GOT3 (cell line): ENCODE results near the gene PPP1R27.

Experiments
- DNase-seq: peaks from one replicate; lab custom pipeline; 2025; ENCODE audit warnings: mixed read lengths; lab: John Stamatoyannopoulos, UW

Gene PPP1R27

DNA sequence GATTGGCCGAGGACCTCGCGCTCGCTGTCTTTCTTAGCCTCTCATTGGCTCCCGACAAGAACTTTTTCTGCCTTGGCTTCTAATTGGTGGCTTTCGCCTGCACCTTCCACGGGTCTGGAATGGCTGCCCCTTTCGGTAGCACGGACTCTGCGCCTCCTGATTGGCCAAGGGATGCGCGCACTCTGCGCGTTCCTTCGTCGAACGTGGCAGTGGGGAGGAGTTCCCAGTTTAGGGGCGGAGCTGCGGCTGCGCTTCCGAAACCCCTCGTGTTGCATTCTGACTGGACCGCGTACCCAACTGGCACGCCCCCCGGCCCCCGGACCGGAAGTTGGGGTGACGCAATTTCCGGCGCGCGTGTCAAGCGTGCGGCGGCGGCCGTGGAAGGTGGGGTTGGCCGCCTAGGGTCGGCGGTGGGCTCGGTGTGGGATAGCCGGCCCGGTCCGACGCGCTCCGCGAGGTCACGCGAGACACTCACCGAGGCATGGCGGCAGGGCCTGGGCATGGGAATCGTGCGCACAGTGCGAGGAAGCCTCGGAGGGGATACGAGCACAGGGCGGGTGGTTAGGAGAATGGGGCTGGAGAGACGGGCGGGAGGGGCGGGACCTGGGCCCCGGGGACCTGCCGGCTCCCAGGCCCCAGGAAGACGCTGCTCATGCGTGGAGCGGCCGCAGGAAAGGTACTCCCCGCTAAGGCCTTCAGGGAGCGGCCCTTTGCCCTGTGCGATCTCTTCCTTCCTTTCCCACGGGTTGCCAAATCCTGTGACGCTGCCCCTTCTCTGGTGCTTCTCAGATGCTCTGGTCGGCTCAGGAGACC, 26.1 kb upstream of the PPP1R27 start:
- peak; percentile 97 for DNase-seq

DNA sequence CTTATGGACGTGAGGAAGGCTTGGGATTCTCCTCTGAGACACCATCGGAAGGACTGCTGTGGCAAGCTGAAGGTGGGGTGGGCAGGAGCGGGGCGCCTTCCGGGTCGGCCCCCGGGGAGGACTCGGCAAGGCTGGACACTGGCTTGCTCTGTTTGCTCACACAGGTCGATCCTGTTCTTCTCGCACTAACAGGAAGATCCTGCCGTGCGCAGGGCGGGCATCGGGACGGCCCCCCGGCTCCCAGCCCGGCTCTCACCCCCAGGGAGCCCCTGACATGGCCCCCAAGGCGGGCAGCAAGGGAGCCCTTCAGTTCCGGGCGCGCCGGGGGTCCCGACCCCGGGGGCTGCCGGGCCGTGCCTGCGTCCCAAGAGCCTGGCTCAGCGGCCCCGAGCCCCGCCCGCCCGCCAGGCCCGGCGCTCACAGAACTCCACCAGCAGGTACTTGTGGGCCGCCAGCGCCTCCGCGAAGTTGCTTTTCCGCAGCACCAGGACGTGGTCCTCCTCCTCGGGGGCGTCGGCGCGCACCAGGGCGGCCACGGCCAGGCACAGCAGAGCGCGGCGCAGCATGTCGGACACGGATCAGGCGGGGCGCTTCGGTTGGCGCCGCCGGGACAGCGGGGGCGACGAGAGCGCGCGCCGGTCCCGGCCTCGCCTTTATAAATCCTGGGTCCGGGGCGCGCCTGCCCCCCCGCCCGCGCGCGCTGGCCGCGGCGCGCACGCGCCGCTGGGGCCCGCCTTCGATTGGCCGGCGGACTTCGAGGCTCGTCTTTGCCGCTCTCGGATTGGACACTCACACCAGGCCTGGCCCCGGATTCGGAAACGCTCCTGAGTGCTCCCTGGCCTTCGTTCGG, 25.3 kb upstream of the PPP1R27 start, which contains the start of gene P4HB:
Gene P4HB, minus strand, starts transcription at position 630 of the 850 bp plus-strand sequence. Its CDS starts 64 bp downstream, at position 566.
- no peak for DNase-seq

GRCh38 chr17:81858967-81859905, 24.4 kb upstream of the PPP1R27 start:
- DNase-seq, result no peak

- no peak for DNase-seq
Observed at GRCh38 chr17:81858170-81858966, 23.5 kb upstream of the PPP1R27 start.

GRCh38 chr17:81854974-81855774, 20.3 kb upstream of the PPP1R27 start:
- no peak for DNase-seq

GRCh38 chr17:81852237-81852636, 17.4 kb upstream of the PPP1R27 start:
- DNase-seq, result no peak

DNA sequence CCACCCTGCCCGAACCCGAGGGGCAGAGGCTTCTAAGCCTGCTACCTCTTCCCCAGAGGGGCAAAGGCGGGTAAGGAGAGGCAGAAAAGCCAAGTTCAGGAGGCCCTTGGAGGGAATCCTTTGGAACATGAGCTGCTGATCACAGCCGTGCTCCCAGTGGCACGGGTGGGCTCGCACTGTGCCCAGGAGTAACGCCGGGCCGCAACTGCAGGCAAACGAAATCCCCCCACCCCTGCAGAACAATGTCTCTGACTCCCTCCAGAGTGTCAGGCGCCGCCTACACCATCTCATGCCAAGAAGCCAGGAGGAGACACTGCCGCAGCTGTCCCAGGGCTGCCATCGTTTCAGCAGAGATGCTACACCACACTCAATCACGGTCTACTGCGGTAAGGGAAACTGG, 16.6 kb upstream of the PPP1R27 start:
- DNase-seq, result no peak

DNA sequence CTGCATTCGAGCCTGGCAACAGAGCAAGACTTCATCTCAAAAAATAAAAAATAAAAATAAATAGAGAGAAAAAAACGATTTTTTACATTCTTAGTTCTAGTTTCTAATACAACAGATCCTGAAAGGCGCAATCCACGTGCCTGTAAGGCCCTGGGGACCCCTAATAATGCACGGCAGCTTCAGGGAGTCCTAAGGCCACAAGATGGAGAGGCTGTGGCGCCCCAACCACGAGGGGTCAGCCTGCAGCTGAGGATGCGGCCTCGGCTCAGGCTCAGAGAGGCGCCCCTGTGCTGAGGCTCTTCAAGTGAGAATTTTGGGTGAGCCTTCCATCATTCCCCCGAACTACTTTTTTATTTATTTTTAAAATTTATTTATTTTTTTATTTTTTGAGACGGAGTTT, 14.6 kb upstream of the PPP1R27 start:
- DNase-seq, result no peak

DNA sequence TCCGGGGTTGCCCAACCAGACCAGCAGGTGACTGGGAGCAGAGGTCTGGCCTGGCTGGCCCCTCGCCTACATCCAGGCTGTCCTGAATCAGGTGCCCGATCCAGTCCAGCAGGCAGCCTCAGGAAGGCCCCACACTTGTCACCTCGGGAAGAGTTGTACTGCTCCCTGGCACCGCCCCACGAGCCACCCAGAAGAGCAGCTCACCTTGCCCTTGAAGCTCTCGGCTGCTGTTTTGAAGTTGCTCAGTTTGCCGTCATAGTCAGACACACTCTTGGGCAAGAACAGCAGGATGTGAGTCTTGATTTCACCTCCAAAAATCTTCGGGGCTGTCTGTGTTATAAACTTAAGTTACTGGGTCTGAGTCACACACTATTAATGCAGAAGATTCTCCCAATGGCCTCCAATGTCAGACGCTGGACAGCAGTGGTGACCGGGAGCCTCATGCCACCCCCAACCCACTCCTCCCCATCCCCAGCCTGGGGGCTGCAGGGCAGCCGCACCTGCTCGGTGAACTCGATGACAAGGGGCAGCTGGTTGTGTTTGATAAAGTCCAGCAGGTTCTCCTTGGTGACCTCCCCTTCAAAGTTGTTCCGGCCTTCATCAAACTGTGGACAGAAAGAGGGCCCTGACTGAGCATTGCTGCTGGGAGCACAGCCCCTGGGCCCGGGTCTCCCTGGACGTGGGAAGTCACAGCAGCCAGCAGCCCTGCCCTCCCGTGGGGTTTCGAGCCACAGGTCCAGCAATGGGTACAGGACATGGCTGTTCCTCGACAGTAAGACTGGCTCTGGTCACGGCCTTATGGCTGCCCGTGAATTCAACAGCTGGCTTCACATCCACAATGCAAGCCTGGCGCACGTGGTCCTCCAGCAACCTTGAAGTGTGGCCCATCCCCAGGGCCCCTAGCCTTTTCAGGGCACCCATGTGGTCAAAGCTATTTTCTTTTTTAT, 12.2 kb upstream of the PPP1R27 start:
- no peak for DNase-seq

- no peak for DNase-seq
Observed at GRCh38 chr17:81845881-81846742, 11.3 kb upstream of the PPP1R27 start.

DNA sequence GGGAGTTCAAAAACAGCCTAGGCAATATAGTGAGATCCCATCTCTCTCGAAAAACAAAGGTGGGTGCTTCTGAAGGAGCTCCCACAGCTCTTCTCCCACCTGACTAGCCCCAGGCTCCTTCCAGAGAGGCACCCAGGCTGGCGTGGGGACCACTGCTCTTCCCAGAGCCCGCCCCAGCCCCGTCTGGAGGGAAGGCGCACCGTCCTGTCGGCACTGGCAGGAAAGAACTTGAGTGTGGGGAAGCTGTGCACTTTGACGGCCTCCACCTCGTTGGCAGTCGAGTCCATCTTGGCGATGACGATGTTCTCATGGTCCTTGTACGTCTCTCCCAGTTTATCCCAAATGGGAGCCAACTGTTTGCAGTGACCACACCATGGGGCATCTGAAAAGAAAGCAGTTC, 10.5 kb upstream of the PPP1R27 start:
- DNase-seq, result no peak

- DNase-seq, result no peak
Observed at GRCh38 chr17:81844887-81845286, 10.0 kb upstream of the PPP1R27 start.

GRCh38 chr17:81844327-81844851, 9.5 kb upstream of the PPP1R27 start:
- DNase-seq, result no peak

DNA sequence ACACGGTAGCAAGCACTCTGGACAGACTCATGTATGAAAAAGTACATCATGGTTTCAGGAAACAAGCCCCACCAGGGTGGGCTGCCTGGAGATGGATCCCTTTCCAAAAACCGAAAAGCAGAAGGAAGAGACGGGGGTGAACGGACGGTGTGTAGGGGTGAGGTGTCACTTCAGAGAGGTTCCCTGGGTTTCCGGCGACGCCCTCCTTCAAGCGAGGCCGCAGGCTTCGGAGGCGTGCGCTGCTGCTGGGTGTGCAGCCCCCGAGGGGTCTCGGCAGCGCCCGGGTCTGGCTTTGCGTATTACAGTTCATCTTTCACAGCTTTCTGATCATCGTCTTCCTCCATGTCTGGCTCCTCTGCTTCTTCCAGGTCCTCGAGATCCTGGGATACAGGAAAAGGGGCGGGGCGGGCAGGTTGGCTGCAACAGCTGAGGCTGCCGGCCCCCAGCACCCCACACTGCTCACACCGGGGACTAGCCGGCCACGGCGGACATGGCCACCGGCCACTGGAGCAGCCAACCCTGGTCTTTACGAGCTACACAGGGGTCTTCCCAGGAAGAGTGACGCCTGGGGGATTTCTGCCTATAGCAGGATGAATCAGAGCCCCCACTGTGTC, 9.0 kb upstream of the PPP1R27 start:
- DNase-seq, result no peak

GRCh38 chr17:81842725-81843504, 8.1 kb upstream of the PPP1R27 start:
- no peak for DNase-seq

GRCh38 chr17:81842378-81842724, 7.5 kb upstream of the PPP1R27 start:
- DNase-seq, result no peak

GRCh38 chr17:81841866-81842265, 7.0 kb upstream of the PPP1R27 start:
- no peak for DNase-seq
